Activated CD4-positive, alpha-beta T cell treated with anti-CD3 and anti-CD28 coated beads, Interleukin-2, amount 50 U/mL, for 48 hours (primary cell): ENCODE measurements around the gene NFKB1.

Experiments used
- DNase-seq, 2 experiments: peaks; one replicate each; pipeline ENCODE4 v3.0.0-alpha.2; 2020

NFKB1 gene

GRCh38 chr4:102632241-102633065, 131.3 kb downstream of the NFKB1 start:
- DNase-seq: no peak

GRCh38 chr4:102633100-102633499, 131.9 kb downstream of the NFKB1 start:
- DNase-seq: no peak

GRCh38 chr4:102637391-102637790, 136.2 kb downstream of the NFKB1 start:
- no peak for DNase-seq

DNA sequence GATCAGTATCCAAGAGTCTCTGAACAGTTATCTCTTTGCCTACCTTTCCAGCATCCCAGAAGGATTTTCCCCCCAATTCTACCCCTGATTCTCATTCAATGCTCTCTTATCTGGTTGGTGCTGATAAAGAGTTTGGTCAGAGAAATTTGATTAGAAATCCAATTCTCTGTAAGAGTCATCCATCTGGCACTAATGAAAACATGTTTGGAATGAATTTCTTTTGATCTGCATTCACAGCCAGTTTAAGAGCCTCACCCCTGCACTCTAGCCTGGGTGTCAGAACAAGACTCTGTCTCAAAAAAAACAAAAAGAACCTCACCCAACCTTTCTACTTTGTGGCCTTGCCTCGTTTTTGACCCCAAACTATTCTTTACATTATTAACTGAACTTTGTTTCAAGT, 137.5 kb downstream of the NFKB1 start:
- DNase-seq: no peak

- no peak for DNase-seq
These were observed 138.4 kb downstream of the NFKB1 start for GRCh38 chr4:102639598-102639997.

- DNase-seq: no peak
These were observed 139.5 kb downstream of the NFKB1 start for GRCh38 chr4:102640669-102641068.

GRCh38 chr4:102641793-102642192, 140.6 kb downstream of the NFKB1 start:
- DNase-seq: no peak

GRCh38 chr4:102642631-102643298, 141.6 kb downstream of the NFKB1 start:
- no peak for DNase-seq

GRCh38 chr4:102647117-102647516, 146.0 kb downstream of the NFKB1 start:
- no peak for DNase-seq

DNA sequence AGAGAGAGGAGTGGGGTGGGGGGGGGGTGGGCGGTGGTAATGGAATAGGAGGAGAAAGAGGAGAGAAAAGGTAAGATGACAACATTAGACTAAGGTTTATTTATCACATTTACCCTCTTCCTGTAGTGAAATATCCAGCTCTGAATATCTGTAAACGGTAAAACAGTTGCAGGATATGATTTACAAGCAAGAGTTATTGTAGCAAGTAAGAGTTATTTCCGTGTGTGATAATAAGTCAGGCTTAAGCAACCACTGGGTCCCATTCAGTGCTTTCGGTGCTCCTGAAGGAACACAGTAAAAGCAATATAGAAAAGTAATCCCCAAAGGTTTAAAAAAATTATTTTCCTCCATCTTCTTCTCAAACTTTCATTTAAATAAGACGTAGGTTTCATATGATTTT, 156.0 kb downstream of the NFKB1 start:
- no peak for DNase-seq

- DNase-seq: no peak
These were observed 161.9 kb downstream of the NFKB1 start for GRCh38 chr4:102663073-102663472.

DNA sequence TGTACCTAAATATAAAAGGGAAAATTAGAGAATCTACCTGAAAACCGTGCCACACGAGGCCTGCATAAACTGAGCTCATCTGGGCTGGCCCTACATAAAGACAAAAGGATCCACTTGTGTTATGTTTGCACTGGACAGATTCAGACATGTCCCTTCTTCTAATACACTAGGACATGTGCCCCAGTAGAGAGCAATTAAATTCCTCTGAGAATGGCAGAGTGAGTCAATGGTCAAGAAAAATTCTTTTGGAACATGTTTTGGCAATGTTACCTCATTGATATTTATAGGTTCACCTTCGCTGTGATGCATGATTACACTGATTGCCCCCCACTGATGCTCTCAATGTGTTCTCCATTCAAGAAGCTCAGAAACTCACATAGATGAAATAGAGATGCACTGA, 164.4 kb downstream of the NFKB1 start:
- no peak for DNase-seq
